Cerebellar nuclear complex (tissue), 1 donor: Measurements from ENCODE around the gene VRK3.
A peak's percentile ranks its signal among the peaks of the same experiment; 100 is the strongest.

Source experiments
- DNase-seq, 2 experiments: peaks; one replicate each; lab custom pipeline; 2025; lab: John Stamatoyannopoulos, UW

VRK3 gene

GRCh38 chr19:49929611-49930482 is 95.3 kb downstream of the VRK3 start:
- DNase-seq, result peak; percentile 94 to 95

- DNase-seq, result peak in 1 of 2 experiments; percentile 44
Measured at GRCh38 chr19:49929121-49929610, 96.0 kb downstream of the VRK3 start, which contains the start of the genes ATF5 and NUP62. ATF5 (plus strand) TSS chr19:49929205; CDS start chr19:49930851, 1,646 bp downstream. NUP62 (minus strand) TSS chr19:49929504; CDS start chr19:49909807, 19,697 bp downstream.

GRCh38 chr19:49927526-49928264 is 97.5 kb downstream of the VRK3 start:
- DNase-seq, result no peak

GRCh38 chr19:49926515-49926914 is 98.7 kb downstream of the VRK3 start:
- DNase-seq, result no peak
